GM12864 (cell line): ENCODE results near the gene IRF3.

Source experiments
- DNase-seq: peaks from one replicate; pipeline ENCODE4 v3.0.0-alpha.2; 2011; ENCODE audit warnings: low read depth
- H3K4me3 ChIP-seq: 2 replicates; pipeline ENCODE4 v1.5.1; 2011; ENCODE audit warnings: mild to moderate bottlenecking, low read depth, low read length, control low read depth
- TF ChIP-seq, protein P1 (sequence below): IDR thresholded peaks from 2 replicates; pipeline ENCODE4 v1.5.1; 2011; ENCODE audit warnings: low read depth, mild to moderate bottlenecking, moderate library complexity, low read length, control low read depth, inconsistent platforms; ENCODE audit errors: missing control alignments

IRF3 gene

DNA sequence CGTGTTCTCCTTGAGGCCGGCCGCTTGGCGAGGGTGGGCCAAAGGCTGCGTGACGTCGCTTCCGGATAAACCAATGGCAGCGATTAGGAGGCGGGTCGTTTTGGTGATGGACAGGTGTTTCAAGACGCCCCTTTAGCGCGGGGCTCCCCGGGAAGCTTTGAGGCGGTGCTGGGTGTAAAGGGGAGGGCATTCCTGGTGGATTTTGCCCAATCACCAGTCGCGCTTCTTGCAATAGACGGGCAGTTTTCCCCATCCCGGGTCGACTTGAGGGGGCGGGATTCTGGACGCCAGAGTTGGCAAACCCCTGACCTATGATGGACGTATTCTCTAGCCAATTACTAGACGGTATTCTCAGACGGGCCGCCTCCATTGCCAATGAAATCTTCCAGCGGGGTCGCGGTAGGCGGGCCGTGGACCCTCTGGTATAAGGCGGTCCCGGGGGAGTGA lies 11.2 kb upstream of the IRF3 start:
- peak overlapping the region; percentile 100 for H3K4me3 ChIP-seq
- TF ChIP-seq, protein P1, sequence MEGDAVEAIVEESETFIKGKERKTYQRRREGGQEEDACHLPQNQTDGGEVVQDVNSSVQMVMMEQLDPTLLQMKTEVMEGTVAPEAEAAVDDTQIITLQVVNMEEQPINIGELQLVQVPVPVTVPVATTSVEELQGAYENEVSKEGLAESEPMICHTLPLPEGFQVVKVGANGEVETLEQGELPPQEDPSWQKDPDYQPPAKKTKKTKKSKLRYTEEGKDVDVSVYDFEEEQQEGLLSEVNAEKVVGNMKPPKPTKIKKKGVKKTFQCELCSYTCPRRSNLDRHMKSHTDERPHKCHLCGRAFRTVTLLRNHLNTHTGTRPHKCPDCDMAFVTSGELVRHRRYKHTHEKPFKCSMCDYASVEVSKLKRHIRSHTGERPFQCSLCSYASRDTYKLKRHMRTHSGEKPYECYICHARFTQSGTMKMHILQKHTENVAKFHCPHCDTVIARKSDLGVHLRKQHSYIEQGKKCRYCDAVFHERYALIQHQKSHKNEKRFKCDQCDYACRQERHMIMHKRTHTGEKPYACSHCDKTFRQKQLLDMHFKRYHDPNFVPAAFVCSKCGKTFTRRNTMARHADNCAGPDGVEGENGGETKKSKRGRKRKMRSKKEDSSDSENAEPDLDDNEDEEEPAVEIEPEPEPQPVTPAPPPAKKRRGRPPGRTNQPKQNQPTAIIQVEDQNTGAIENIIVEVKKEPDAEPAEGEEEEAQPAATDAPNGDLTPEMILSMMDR: no peak
- DNase-seq: peak; percentile 100

DNA sequence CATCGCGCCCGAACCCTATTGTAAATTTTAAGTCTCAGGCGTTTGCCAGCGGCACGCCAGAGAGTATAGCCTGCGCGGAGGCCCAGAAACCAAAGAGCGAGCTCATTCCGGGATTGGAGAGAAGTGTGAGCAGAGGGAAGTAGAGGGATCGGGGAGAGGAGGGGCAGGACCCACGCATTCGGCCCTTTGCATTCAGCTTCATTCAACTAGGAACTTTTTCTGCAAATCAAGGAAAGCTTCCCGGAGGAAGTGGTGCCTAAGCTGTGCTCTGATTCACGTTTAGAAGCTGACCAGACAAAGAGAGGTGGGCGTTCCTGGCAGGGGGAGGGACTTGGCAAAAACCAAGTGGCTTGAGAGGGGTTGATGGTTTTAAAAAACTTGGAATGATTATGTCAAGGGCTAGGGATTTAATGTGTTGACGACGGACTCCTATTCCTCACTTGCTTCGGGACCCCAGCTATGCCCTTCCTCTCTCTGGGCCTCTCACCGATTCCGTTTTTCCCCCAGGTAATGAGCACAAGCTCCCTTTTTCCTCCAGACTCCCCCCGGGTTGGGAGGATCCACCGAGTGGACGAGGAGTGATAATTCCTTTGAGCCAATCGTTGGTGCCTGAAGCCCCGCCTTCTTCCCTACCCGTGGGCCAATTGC lies 10.6 kb upstream of the IRF3 start:
- DNase-seq: peak; percentile 89
- H3K4me3 ChIP-seq: peak overlapping the region; percentile 90

DNA sequence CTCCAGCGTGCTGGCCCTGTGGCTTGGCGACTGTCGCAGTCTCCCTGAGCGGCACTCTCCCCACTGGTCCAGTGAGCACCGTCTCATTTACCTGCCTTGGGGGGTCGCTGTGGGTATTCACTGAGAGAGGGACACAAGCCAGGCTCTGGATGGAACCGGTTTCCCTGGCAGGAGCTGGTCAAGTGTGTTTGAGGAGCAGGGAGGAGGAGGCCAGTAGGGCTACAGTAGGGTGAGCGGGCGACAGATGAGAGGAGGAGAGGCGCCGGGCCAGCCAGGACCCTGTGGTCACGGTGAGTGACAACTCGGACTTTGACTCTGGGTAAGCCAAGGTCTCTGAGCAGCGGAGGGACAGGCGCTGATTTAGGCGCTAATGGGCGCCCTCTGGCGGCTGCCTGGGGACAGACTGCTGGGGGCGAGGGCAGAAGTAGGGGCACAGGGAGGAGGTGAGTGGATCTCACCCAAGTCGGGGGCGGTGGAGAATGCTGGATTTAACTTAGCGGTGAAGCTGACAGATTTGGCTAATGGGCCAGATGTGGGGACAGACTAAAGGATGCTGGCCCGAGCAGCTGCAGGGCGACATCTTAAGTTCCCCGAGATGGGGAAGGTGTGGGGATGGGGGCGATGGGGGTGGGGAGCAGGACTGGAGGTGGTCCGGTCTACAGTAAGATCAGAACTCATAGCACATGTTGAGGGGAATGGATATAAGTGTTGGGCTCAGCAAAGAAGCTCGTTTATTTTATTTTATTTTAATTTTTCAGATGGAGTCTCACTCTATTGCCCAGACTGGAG lies 6.7 kb upstream of the IRF3 start:
- H3K4me3 ChIP-seq: peak overlapping the region; percentile 16; the same call in 1 of the 2 replicates
- no peak for DNase-seq
- TF ChIP-seq, protein P1: peak; percentile 97

More for the DNA sequence above, 10.6 kb upstream of the IRF3 start:
- TF ChIP-seq, protein P1: no peak

DNA sequence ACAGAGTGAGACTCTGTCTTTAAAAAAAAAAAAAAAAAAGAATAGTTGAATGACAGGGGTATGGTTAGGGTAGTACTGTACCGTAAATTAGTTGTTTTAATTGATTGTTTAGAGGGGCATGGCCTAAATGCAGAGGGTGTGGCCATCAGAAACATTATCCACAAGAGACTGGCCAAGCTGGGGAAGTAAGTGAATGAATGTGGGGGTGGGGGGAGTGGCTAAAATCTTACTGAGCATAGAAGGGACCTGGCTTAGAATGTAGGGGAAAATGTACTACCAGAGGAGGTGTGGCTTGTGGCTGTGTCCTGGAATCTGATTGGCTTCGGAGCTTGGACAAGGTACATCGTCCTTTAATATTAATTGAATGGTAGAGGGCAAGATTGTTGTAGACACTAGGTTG lies 3.9 kb upstream of the IRF3 start:
- TF ChIP-seq, protein P1: no peak
- H3K4me3 ChIP-seq: no peak overlapping the region
- DNase-seq: no peak

DNA sequence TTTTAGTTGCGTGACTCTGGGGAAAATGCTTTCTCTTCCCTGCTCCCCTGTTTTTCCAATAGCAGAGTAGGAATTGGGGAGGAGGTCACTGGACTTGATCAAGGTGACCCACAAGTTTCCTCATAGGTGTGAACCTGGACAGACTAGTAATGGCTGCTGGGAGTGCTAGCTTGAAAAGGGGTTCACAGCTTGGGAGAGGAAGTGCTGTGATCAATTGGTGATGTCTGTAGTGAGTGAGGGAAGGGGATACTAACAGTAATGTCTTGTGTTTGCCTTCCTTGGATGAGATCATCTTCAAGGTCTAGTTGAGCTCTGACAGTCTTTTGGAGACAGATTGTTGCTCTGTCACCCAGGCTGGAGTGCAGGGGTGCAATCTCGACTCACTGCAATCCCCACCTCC lies 1.8 kb upstream of the IRF3 start:
- no peak for DNase-seq
- TF ChIP-seq, protein P1: no peak
- H3K4me3 ChIP-seq: no peak overlapping the region

DNA sequence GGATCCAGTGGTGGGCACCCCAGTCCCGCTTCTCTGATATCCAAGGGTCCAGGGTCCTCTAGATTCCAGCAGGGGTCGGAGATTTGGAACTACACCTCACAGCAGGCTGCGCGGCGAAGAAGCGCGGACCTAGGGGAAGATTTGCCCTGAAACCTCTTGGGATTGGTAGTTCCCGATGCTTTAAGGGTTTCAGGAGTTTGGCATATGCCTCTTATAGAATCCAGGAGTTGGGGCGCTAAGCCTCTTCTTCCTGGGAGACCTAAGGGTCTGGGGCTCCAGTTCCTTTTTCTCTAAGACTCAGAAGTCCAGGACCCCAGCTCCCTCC lies 425 bp upstream of the IRF3 start:
- H3K4me3 ChIP-seq: peak overlapping the region; percentile 94
- DNase-seq: no peak
- TF ChIP-seq, protein P1: no peak

DNA sequence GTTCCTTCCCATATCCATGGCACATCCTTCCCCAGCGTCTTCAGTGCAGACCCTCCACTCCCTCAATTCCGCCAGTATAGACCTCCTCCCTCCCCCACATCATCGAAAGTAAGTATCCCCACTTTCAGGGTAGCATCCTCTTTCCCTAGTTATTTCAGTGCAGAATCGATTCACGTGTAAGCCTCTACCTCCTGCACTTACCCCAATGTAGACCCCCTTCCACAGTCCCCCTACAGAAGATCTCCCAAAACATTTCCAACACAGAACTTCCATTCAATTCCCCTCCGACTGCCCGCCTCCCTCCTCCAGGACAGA lies 664 bp downstream of the IRF3 start:
- DNase-seq: no peak
- peak overlapping the region; percentile 94 for H3K4me3 ChIP-seq

More for the DNA sequence above, 664 bp downstream of the IRF3 start:
- TF ChIP-seq, protein P1: no peak
